ENCODE measurements around the gene CPE.

- TF ChIP-seq EZH2 (IDR thresholded peaks at IDR 0.05; ENCODE audit: borderline replicate concordance, low read length) (no peak), CTCF (conservative IDR thresholded peaks at IDR 0.05 in 1 of 2, IDR thresholded peaks at IDR 0.05 in 1 of 2; ENCODE audit: extremely low read depth in 1 of 2, insufficient read depth in 1 of 2, low read depth in 1 of 2, low read length in 2 of 2) (no peak)
These were observed 23.6 kb downstream of the CPE start for GRCh38 chr4:165402375-165402774.
